MM.1S (cell line): Measurements from ENCODE around the gene ZFPM1.
"Not testable (repeated sequence)": the region's sequence is repeated elsewhere in the genome, so short reads cannot be mapped to it uniquely, and the experiment has no call there.

Experiments
- DNase-seq: peaks from one replicate; pipeline ENCODE4 v3.0.0-alpha.2; 2015
- H2AFZ ChIP-seq: fragments of 300-600 bp; sonication (generic); 2 replicates; pipeline ENCODE4 v1.6.0; 2016; ENCODE audit warnings: antibody characterized with exemption, low read length
- H3F3A ChIP-seq: fragments of 300-600 bp; sonication (generic); 2 replicates; pipeline ENCODE4 v1.6.1; 2016; ENCODE audit warnings: mild to moderate bottlenecking, antibody characterized with exemption, low read length, moderate library complexity, mixed read lengths; ENCODE audit not compliant: insufficient read depth
- H3K27ac ChIP-seq: fragments of 300-600 bp; sonication (generic); 2 replicates; pipeline ENCODE4 v1.5.1; 2016; ENCODE audit warnings: mild to moderate bottlenecking, low read length
- H3K27me3 ChIP-seq: fragments of 300-600 bp; sonication (generic); replicated peaks from 2 replicates; pipeline ENCODE4 v1.6.0; 2016; ENCODE audit warnings: low read length; ENCODE audit not compliant: insufficient read depth
- H3K36me3 ChIP-seq: fragments of 300-600 bp; sonication (generic); replicated peaks from 2 replicates; pipeline ENCODE4 v1.6.1; 2016; ENCODE audit warnings: mild to moderate bottlenecking, low read length, mixed read lengths; ENCODE audit not compliant: insufficient read depth
- H3K4me1 ChIP-seq: fragments of 300-600 bp; sonication (generic); 2 replicates; pipeline ENCODE4 v1.6.1; 2016; ENCODE audit warnings: low read length, mixed read lengths
- H3K4me2 ChIP-seq: fragments of 300-600 bp; sonication (generic); 2 replicates; pipeline ENCODE4 v1.6.0; 2016; ENCODE audit warnings: low read depth, low read length
- H3K4me3 ChIP-seq: fragments of 300-600 bp; sonication (generic); 2 replicates; pipeline ENCODE4 v1.5.1; 2016; ENCODE audit warnings: low read length, mixed read lengths
- H3K79me2 ChIP-seq: fragments of 300-600 bp; sonication (generic); 2 replicates; pipeline ENCODE4 v1.6.1; 2016; ENCODE audit warnings: mixed run types, low read length, mixed read lengths
- H3K9ac ChIP-seq: fragments of 300-600 bp; sonication (generic); 2 replicates; pipeline ENCODE4 v1.6.1; 2016; ENCODE audit warnings: low read length, mixed read lengths
- H3K9me2 ChIP-seq: fragments of 300-600 bp; sonication (generic); replicated peaks from 2 replicates; pipeline ENCODE4 v1.6.1; 2016; ENCODE audit warnings: mild to moderate bottlenecking, low read length, mixed read lengths; ENCODE audit not compliant: insufficient read depth
- H3K9me3 ChIP-seq: fragments of 300-600 bp; sonication (generic); replicated peaks from 2 replicates; pipeline ENCODE4 v1.6.1; 2016; ENCODE audit warnings: mild to moderate bottlenecking, low read length, mixed read lengths; ENCODE audit not compliant: insufficient read depth
- H4K20me1 ChIP-seq: fragments of 300-600 bp; sonication (generic); 2 replicates; pipeline ENCODE4 v1.6.1; 2016; ENCODE audit warnings: mild to moderate bottlenecking, low read length, moderate library complexity, mixed read lengths; ENCODE audit not compliant: insufficient read depth
- EZH2 ChIP-seq: fragments of 300-600 bp; sonication (generic); optimal IDR thresholded peaks from 2 replicates; pipeline ENCODE3; 2017; ENCODE audit warnings: low read depth, mild to moderate bottlenecking, antibody characterized with exemption, low read length, mixed read lengths
- EZH2phosphoT487 ChIP-seq: fragments of 300-600 bp; sonication (generic); IDR thresholded peaks from 2 replicates; pipeline ENCODE4 v1.6.1; 2018; ENCODE audit warnings: antibody characterized with exemption, low read length
- TF ChIP-seq, protein P1 (sequence below): fragments of 300-600 bp; sonication (generic); IDR thresholded peaks from 2 replicates; pipeline ENCODE4 v1.5.1; 2016; ENCODE audit warnings: antibody characterized with exemption, low read length, mixed read lengths

Gene ZFPM1

DNA sequence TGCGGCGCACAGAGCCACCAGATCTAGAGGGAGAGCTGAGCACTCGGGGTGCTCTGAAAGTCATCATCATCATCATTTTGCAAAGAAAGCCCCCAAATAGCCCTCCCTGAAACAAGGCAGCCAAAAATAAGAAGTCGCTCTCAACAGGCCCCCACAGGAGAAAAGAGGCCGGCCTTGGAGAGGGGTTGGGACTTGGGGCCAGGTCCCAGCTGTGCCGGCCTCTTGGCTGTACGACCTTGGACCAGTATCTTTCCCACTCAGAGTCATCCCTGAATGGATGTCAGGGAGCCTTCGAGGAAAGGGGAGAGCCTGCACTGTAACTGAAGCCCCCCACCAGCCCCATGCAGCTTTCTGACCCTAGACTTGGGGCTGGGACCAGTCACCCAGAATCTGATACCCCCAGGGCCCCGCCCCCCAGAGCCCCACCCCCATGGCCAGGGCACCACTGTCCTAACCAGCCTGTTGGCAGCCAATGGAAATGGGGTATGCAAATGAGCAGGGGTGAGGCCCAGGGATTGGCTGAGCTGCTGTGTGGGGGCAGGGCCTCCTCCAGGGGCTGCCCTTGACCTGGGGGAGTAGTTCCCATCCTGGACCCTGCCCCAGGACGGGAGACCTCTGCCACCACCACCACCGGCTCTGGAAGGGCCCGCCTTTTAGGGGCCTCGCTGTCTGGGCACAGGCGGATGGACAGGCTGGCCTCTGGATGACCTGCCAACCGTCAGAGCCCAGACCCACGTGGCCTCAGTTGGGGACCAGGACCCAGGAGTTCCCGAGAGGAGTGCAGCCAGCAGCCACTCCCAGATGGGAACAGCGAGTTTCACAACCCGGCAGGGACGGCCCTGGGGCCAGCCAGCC lies 15.4 kb downstream of the ZFPM1 start:
- Histone ChIP-seq H3K79me2 (peaks cover 23% of the 10 kb centered on the region; the same call in 1 of the 2 replicates), H3K4me1 (no peaks in the 10 kb centered on the region), H2AFZ (no peak overlapping the region), H3K9me2 (no peaks in the 10 kb centered on the region), H3K4me2 (no peak overlapping the region), H3K9ac (no peak overlapping the region), H3K27ac (no peak overlapping the region), H3K4me3 (no peak overlapping the region), H3K27me3 (no peaks in the 10 kb centered on the region), H3F3A (no peaks in the 10 kb centered on the region), H3K36me3 (no peaks in the 10 kb centered on the region), H4K20me1 (no peaks in the 10 kb centered on the region), H3K9me3 (no peaks in the 10 kb centered on the region)
- no peak for DNase-seq
- TF ChIP-seq EZH2phosphoT487 (no peak), EZH2 (no peak)
- TF ChIP-seq, protein P1, sequence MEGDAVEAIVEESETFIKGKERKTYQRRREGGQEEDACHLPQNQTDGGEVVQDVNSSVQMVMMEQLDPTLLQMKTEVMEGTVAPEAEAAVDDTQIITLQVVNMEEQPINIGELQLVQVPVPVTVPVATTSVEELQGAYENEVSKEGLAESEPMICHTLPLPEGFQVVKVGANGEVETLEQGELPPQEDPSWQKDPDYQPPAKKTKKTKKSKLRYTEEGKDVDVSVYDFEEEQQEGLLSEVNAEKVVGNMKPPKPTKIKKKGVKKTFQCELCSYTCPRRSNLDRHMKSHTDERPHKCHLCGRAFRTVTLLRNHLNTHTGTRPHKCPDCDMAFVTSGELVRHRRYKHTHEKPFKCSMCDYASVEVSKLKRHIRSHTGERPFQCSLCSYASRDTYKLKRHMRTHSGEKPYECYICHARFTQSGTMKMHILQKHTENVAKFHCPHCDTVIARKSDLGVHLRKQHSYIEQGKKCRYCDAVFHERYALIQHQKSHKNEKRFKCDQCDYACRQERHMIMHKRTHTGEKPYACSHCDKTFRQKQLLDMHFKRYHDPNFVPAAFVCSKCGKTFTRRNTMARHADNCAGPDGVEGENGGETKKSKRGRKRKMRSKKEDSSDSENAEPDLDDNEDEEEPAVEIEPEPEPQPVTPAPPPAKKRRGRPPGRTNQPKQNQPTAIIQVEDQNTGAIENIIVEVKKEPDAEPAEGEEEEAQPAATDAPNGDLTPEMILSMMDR: no peak

GRCh38 chr16:88469615-88470395 lies 16.7 kb downstream of the ZFPM1 start:
- Histone ChIP-seq H3K36me3 (no peaks in the 10 kb centered on the region), H3F3A (no peaks in the 10 kb centered on the region), H3K79me2 (peaks cover 11% of the 10 kb centered on the region; the same call in 1 of the 2 replicates), H3K9me3 (no peaks in the 10 kb centered on the region), H3K9me2 (no peaks in the 10 kb centered on the region), H3K27me3 (no peaks in the 10 kb centered on the region), H3K4me3 (no peak overlapping the region), H3K4me2 (no peak overlapping the region), H3K4me1 (no peaks in the 10 kb centered on the region), H3K9ac (no peak overlapping the region), H4K20me1 (no peaks in the 10 kb centered on the region), H2AFZ (no peak overlapping the region), H3K27ac (no peak overlapping the region)
- TF ChIP-seq, protein P1: no peak
- TF ChIP-seq EZH2 (no peak), EZH2phosphoT487 (no peak)
- no peak for DNase-seq

GRCh38 chr16:88470396-88470680 lies 17.3 kb downstream of the ZFPM1 start:
- not testable (repeated sequence) for H3K9me2 ChIP-seq, H3K79me2 ChIP-seq, H2AFZ ChIP-seq, H3K4me1 ChIP-seq, H3K36me3 ChIP-seq, H3K9ac ChIP-seq, H3K4me2 ChIP-seq, H3F3A ChIP-seq, H3K4me3 ChIP-seq, H3K9me3 ChIP-seq, DNase-seq, H3K27ac ChIP-seq, H4K20me1 ChIP-seq, H3K27me3 ChIP-seq

- DNase-seq, H3K27ac ChIP-seq, H3K79me2 ChIP-seq, H2AFZ ChIP-seq, H3K9me3 ChIP-seq, H3K9ac ChIP-seq, H3K4me1 ChIP-seq, H3K27me3 ChIP-seq, H4K20me1 ChIP-seq, H3K36me3 ChIP-seq, H3K4me3 ChIP-seq, H3K9me2 ChIP-seq, H3F3A ChIP-seq, H3K4me2 ChIP-seq: not testable (repeated sequence)
Observed at GRCh38 chr16:88470696-88471095, 17.6 kb downstream of the ZFPM1 start.
